H1 (cell line): ENCODE data around the gene TXNDC2. TPM values are rescaled to one million over a fixed set of nuclear protein-coding genes. Genes with fewer than 3 reads are reported as not detected.
A peak's percentile ranks its signal among the peaks of the same experiment; 100 is the strongest.

Source experiments
- ATF2 ChIP-seq: IDR thresholded peaks from 2 replicates; pipeline ENCODE4 v1.6.1; 2012; ENCODE audit warnings: low read length, inconsistent platforms
- CBX5 ChIP-seq: fragments of 300-800, 300-1000 bp; sonication (generic); IDR thresholded peaks from 2 replicates; pipeline ENCODE4 v1.7.1; 2016; ENCODE audit warnings: antibody characterized with exemption, low read length, low read depth
- CHD2 ChIP-seq: IDR thresholded peaks from 2 replicates; pipeline ENCODE4 v1.6.1; 2012; ENCODE audit warnings: low read length, improper control_type of control experiment
- CREB1 ChIP-seq: IDR thresholded peaks from 2 replicates; pipeline ENCODE4 v1.6.1; 2012; ENCODE audit warnings: inconsistent platforms
- E2F6 ChIP-seq: IDR thresholded peaks from 2 replicates; pipeline ENCODE4 v1.6.1; 2012; ENCODE audit warnings: inconsistent platforms
- FOSL1 ChIP-seq: IDR thresholded peaks from 2 replicates; pipeline ENCODE4 v1.6.1; 2011; ENCODE audit warnings: mild to moderate bottlenecking, low read depth, low read length, moderate library complexity; ENCODE audit not compliant: insufficient read depth
- GTF2F1 ChIP-seq: IDR thresholded peaks from 2 replicates; pipeline ENCODE4 v1.6.1; 2012; ENCODE audit warnings: low read depth, low read length, improper control_type of control experiment, borderline replicate concordance
- KDM1A ChIP-seq: fragments of 200-600, 300-600 bp; sonication (generic); IDR thresholded peaks from 2 replicates; pipeline ENCODE4 v1.7.1; 2016; ENCODE audit warnings: mild to moderate bottlenecking, low read length, borderline replicate concordance
- KDM5A ChIP-seq: fragments of 200-600 bp; IDR thresholded peaks from 2 replicates; pipeline ENCODE4 v1.7.1; 2012; ENCODE audit warnings: mild to moderate bottlenecking, low read length, inconsistent platforms, mixed read lengths
- MAFK ChIP-seq: IDR thresholded peaks from 2 replicates; pipeline ENCODE4 v1.6.1; 2012; ENCODE audit warnings: low read depth, mild to moderate bottlenecking, improper control_type of control experiment, low read length
- MAX ChIP-seq: IDR thresholded peaks from 2 replicates; pipeline ENCODE4 v1.6.1; 2012; ENCODE audit warnings: inconsistent platforms
- NANOG ChIP-seq: IDR thresholded peaks from 2 replicates; pipeline ENCODE4 v1.6.1; 2011; ENCODE audit warnings: low read length, low read depth, mild to moderate bottlenecking, inconsistent platforms; ENCODE audit not compliant: insufficient read depth, poor library complexity, severe bottlenecking
- POLR2A ChIP-seq, 2 experiments: IDR thresholded peaks; 1 replicate in 1 of 2; 2 replicates in 1 of 2; pipeline ENCODE4 v1.6.1; 2011; ENCODE audit warnings: low read depth in 2 of 2, low read length in 2 of 2, mild to moderate bottlenecking in 2 of 2; ENCODE audit errors: control extremely low read depth in 1 of 2
- POLR2AphosphoS5 ChIP-seq: IDR thresholded peaks from 2 replicates; pipeline ENCODE4 v1.6.1; 2011; ENCODE audit warnings: low read depth, low read length
- SAP30 ChIP-seq: fragments of 300-600 bp; sonication (generic); IDR thresholded peaks from 2 replicates; pipeline ENCODE4 v1.7.1; 2012; ENCODE audit warnings: low read length, moderate library complexity, mild to moderate bottlenecking, inconsistent platforms; ENCODE audit not compliant: insufficient read depth, insufficient replicate concordance
- SP2 ChIP-seq: IDR thresholded peaks from 2 replicates; pipeline ENCODE4 v1.6.1; 2012; ENCODE audit warnings: mild to moderate bottlenecking, low read length, inconsistent platforms
- SP4 ChIP-seq: IDR thresholded peaks from 2 replicates; pipeline ENCODE4 v1.6.1; 2012; ENCODE audit warnings: low read length, inconsistent platforms
- SRF ChIP-seq: IDR thresholded peaks from 2 replicates; pipeline ENCODE4 v1.6.1; 2011; ENCODE audit warnings: mild to moderate bottlenecking, low read depth, low read length, moderate library complexity
- SUZ12 ChIP-seq: fragments of 200-600 bp; sonication (generic); IDR thresholded peaks from 2 replicates; pipeline ENCODE4 v1.6.1; 2012; ENCODE audit warnings: mild to moderate bottlenecking, inconsistent platforms, low read length, moderate library complexity, mixed read lengths
- TAF7 ChIP-seq: optimal IDR thresholded peaks from 2 replicates; pipeline ENCODE3; 2011; ENCODE audit warnings: low read depth, mild to moderate bottlenecking, inconsistent platforms, low read length, moderate library complexity, borderline replicate concordance
- TBP ChIP-seq: IDR thresholded peaks from 2 replicates; pipeline ENCODE4 v1.6.1; 2011; ENCODE audit warnings: low read depth, low read length, improper control_type of control experiment
- TCF12 ChIP-seq: IDR thresholded peaks from 2 replicates; pipeline ENCODE4 v1.6.1; 2011; ENCODE audit warnings: low read depth, mild to moderate bottlenecking, low read length
- TEAD4 ChIP-seq: IDR thresholded peaks from 2 replicates; pipeline ENCODE4 v1.6.1; 2012; ENCODE audit warnings: low read depth, low read length, inconsistent platforms, mixed read lengths
- polyA plus RNA-seq, 7 experiments: library from polyadenylated mRNA; depleted of rRNA in 3 of 7; stranded (reverse) in 5 of 7; unstranded in 2 of 7; fragments of >200 nt in 5 of 7; fragments of 200-250 nt in 2 of 7; gene quantifications; 1 replicate in 5 of 7; 2 replicates in 1 of 7; 4 replicates in 1 of 7; pipeline versions ENCODE4 v1.2.1 to v1.2.3, GENCODE V29; 2011 to 2013; ENCODE audit warnings: missing spikeins in 2 of 7, mixed read lengths in 2 of 7
- total RNA-seq: library from RNA; stranded (reverse); fragmentation: NEBNext Ultra II Directional; extraction: Animal tissue kit (Norgen Biotek cat#: 25700); gene quantifications from 2 replicates; pipeline ENCODE4 v1.2.1, GENCODE V29; 2021

TXNDC2 gene
- total and polyA plus RNA-seq, 2 of the 8 experiments (the other 6 are each of a cell fraction or from before 2014, with no cell fraction given) = 0.09 TPM; not detected in 1

GRCh38 chr18:9913526-9914333, 28.0 kb downstream of the TXNDC2 start, which contains the start of gene VAPA (continued):
- no peak for TF ChIP-seq ATF2
- peak; percentile 44; the same call in 1 of the 2 replicates for TF ChIP-seq KDM5A
- no peak for TF ChIP-seq SP4
- no peak for TF ChIP-seq KDM1A
- peak; percentile 60; the same call in 1 of the 2 replicates for TF ChIP-seq MAX
- TF ChIP-seq POLR2A (IDR thresholded peaks at IDR 0.05; ENCODE audit: control extremely low read depth in 1 of 2, low read depth in 2 of 2, low read length in 2 of 2) = peak in 1 of 2 experiments; percentile 78; a peak in 2 of 3 replicates
- TF ChIP-seq TAF7 = no peak
- no peak for TF ChIP-seq MAFK
- TF ChIP-seq SAP30 = no peak
- TF ChIP-seq SP2 = no peak
- TF ChIP-seq CBX5 = no peak
- TF ChIP-seq TBP = 0 out of 2 replicates have a peak, but pooled peaks have one; percentile 20
- TF ChIP-seq NANOG = no peak
- peak; percentile 47; the same call in 1 of the 2 replicates for TF ChIP-seq TEAD4
- no peak for TF ChIP-seq TCF12
- TF ChIP-seq SUZ12 = no peak
- TF ChIP-seq SRF = no peak
- peak; percentile 49; the same call in 1 of the 2 replicates for TF ChIP-seq CHD2
- peak; percentile 27; the same call in 1 of the 2 replicates for TF ChIP-seq CREB1
- TF ChIP-seq FOSL1 = no peak
- no peak for TF ChIP-seq GTF2F1
- no peak for TF ChIP-seq E2F6
- peak; percentile 80 for TF ChIP-seq POLR2AphosphoS5
